Measurements from ENCODE around the gene JAZF1. TPM values are rescaled to one million over a fixed set of nuclear protein-coding genes. Genes with fewer than 3 reads are reported as not detected.

The JAZF1 gene
- total and polyA plus RNA-seq, 8 donors = 0.58 to 16.7 (median 7.2) TPM

GRCh38 chr7:27843584-27844305 is 336.9 kb downstream of the JAZF1 start:
- Histone ChIP-seq H3K4me1 (peaks cover 0 to 7% (median 0%) of the 10 kb centered on the region in 4 donors), H3K27me3 (no peaks in the 10 kb centered on the region), H3K4me3 (no peak overlapping the region), H3K27ac (no peak overlapping the region), H3K36me3 (peaks cover 0 to 22% (median 14%) of the 10 kb centered on the region in 4 donors), H3K9me3 (no peaks in the 10 kb centered on the region)
- TF ChIP-seq POLR2A (IDR thresholded peaks at IDR 0.05) = no peak
- TF ChIP-seq EP300 (IDR thresholded peaks at IDR 0.05) = no peak
- no peak for TF ChIP-seq POLR2AphosphoS5 (IDR thresholded peaks at IDR 0.05)
- no peak for TF ChIP-seq CTCF (IDR thresholded peaks at IDR 0.05)
- WGBS, 5 donors = 94 to 99% (median 97%) methylated on average over 15 of the region's 15 CpGs
- DNase-seq = no peak
- intact Hi-C loops (cut with DNase I; ENCODE audit: low total_unique reads) = no loop called here

- Histone ChIP-seq H3K9me3 (no peaks in the 10 kb centered on the region), H3K27me3 (no peaks in the 10 kb centered on the region), H3K4me1 (peaks cover 0 to 7% (median 0%) of the 10 kb centered on the region in 4 donors), H3K27ac (no peak overlapping the region), H3K4me3 (no peak overlapping the region), H3K36me3 (peaks cover 0 to 22% (median 16%) of the 10 kb centered on the region in 4 donors)
- intact Hi-C loops (cut with DNase I; ENCODE audit: low total_unique reads) = no loop called here
- TF ChIP-seq POLR2AphosphoS5 (IDR thresholded peaks at IDR 0.05) = no peak
- TF ChIP-seq CTCF (IDR thresholded peaks at IDR 0.05) = no peak
- no peak for TF ChIP-seq POLR2A (IDR thresholded peaks at IDR 0.05)
- TF ChIP-seq EP300 (IDR thresholded peaks at IDR 0.05) = no peak
- WGBS, 5 donors = 78 to 93% (median 87%) methylated on average over 9 of the region's 9 CpGs
- no peak for DNase-seq
These were observed 337.7 kb downstream of the JAZF1 start for GRCh38 chr7:27842851-27843250.

- 64 to 84% (median 75%) methylated on average over 14 of the region's 14 CpGs for WGBS, 5 donors
- Histone ChIP-seq H3K4me3 (no peak overlapping the region), H3K27me3 (no peaks in the 10 kb centered on the region), H3K4me1 (peaks cover 0 to 7% (median 0%) of the 10 kb centered on the region in 4 donors), H3K9me3 (no peaks in the 10 kb centered on the region), H3K36me3 (peaks cover 0 to 22% (median 16%) of the 10 kb centered on the region in 4 donors), H3K27ac (no peak overlapping the region)
- intact Hi-C loops (cut with DNase I; ENCODE audit: low total_unique reads) = no loop called here
- DNase-seq = no peak
- TF ChIP-seq POLR2AphosphoS5 (IDR thresholded peaks at IDR 0.05) (no peak), POLR2A (IDR thresholded peaks at IDR 0.05) (no peak), EP300 (IDR thresholded peaks at IDR 0.05) (no peak), CTCF (IDR thresholded peaks at IDR 0.05) (no peak)
These were observed 338.4 kb downstream of the JAZF1 start for GRCh38 chr7:27842094-27842692.

GRCh38 chr7:27840760-27841364 is 339.7 kb downstream of the JAZF1 start:
- DNase-seq = no peak
- Histone ChIP-seq H3K4me1 (peaks cover 0 to 7% (median 0%) of the 10 kb centered on the region in 4 donors), H3K27ac (no peak overlapping the region), H3K36me3 (peaks cover 0 to 28% (median 20%) of the 10 kb centered on the region in 4 donors), H3K9me3 (no peaks in the 10 kb centered on the region), H3K27me3 (no peaks in the 10 kb centered on the region), H3K4me3 (no peak overlapping the region)
- intact Hi-C loops (cut with DNase I; ENCODE audit: low total_unique reads) = no loop called here
- WGBS, 5 donors = 94 to 97% (median 94%) methylated on average over 15 to 18 of the region's 18 CpGs
- TF ChIP-seq POLR2AphosphoS5 (IDR thresholded peaks at IDR 0.05) (no peak), POLR2A (IDR thresholded peaks at IDR 0.05) (no peak), CTCF (IDR thresholded peaks at IDR 0.05) (no peak), EP300 (IDR thresholded peaks at IDR 0.05) (no peak)
